ENCODE results near the gene OTX2. TPM values are rescaled to one million over a fixed set of nuclear protein-coding genes. Genes with fewer than 3 reads are reported as not detected.

The OTX2 gene
- polyA plus RNA-seq, 3 donors = not detected

DNA sequence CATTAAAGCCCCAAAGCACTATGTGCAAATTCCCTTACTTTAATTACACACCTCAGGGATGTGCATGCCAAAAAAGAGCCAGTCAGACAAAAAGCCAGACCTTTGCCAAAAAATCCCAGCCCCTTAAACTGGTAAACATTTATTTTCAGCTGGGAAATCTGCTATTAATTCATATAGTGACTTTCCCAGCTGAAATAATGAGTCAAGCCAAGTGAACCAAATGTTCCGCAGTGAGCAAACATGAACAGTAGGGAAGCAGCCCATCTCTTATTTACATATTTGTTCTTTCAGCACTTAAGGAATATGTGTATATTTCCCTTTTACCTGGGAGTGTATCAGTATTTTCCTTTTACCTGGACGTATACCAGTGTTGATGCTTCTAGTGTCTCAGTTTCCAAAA lies 44.0 kb upstream of the OTX2 start:
- TF ChIP-seq, protein P1, sequence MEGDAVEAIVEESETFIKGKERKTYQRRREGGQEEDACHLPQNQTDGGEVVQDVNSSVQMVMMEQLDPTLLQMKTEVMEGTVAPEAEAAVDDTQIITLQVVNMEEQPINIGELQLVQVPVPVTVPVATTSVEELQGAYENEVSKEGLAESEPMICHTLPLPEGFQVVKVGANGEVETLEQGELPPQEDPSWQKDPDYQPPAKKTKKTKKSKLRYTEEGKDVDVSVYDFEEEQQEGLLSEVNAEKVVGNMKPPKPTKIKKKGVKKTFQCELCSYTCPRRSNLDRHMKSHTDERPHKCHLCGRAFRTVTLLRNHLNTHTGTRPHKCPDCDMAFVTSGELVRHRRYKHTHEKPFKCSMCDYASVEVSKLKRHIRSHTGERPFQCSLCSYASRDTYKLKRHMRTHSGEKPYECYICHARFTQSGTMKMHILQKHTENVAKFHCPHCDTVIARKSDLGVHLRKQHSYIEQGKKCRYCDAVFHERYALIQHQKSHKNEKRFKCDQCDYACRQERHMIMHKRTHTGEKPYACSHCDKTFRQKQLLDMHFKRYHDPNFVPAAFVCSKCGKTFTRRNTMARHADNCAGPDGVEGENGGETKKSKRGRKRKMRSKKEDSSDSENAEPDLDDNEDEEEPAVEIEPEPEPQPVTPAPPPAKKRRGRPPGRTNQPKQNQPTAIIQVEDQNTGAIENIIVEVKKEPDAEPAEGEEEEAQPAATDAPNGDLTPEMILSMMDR (IDR thresholded peaks at IDR 0.05) = no peak
- DNase-seq = no peak
- Histone ChIP-seq H3K4me2 (replicated peaks; ENCODE audit: extremely low read depth, low read length, poor library complexity, severe bottlenecking) (no peak overlapping the region), H4K20me1 (ENCODE audit: insufficient read depth, low read length) (no peaks in the 10 kb centered on the region), H3K9me3 (replicated peaks in 1 of 2; ENCODE audit: control insufficient read depth in 1 of 2, insufficient read depth in 1 of 2, low read length in 2 of 2) (no peaks in the 10 kb centered on the region), H3K4me3 (replicated peaks in 1 of 3; ENCODE audit: low read depth in 2 of 3, low read length in 3 of 3) (no peak overlapping the region), H3K4me1 (ENCODE audit: control insufficient read depth in 1 of 2, insufficient read depth in 2 of 2, low read length in 2 of 2) (no peaks in the 10 kb centered on the region), H3K27ac (ENCODE audit: low read depth in 1 of 2, low read length in 2 of 2) (no peak overlapping the region), H3K27me3 (ENCODE audit: control insufficient read depth in 2 of 2, insufficient read depth in 2 of 2, low read length in 2 of 2) (peaks cover 5 to 13% of the 10 kb centered on the region in 2 donors), H3K36me3 (replicated peaks in 1 of 2; ENCODE audit: control insufficient read depth in 1 of 2, insufficient read depth in 2 of 2, low read length in 2 of 2) (no peaks in the 10 kb centered on the region), H2AFZ (ENCODE audit: insufficient read depth, low read depth, low read length, poor library complexity, severe bottlenecking) (no peak overlapping the region), H3K9ac (ENCODE audit: insufficient read depth, low read length, poor library complexity, severe bottlenecking) (no peak overlapping the region), H3K79me2 (ENCODE audit: insufficient read depth, low read length) (no peaks in the 10 kb centered on the region)
- Mint-ChIP-seq H3K4me1 (no peaks in the 10 kb centered on the region), H3K27ac (no peak overlapping the region), H3K36me3 (no peaks in the 10 kb centered on the region), H3K27me3 (ENCODE audit: low read depth in 3 of 3) (peaks cover 14 to 22% (median 15%) of the 10 kb centered on the region in 3 donors), H3K9me3 (peaks cover 0 to 7% (median 2%) of the 10 kb centered on the region in 7 donors), H3K4me3 (no peak overlapping the region)
- intact Hi-C loops (cut with micrococcal nuclease) = no loop called here
- WGBS (ENCODE audit: insufficient coverage) = no CpG with 5 or more reads among the region's 2 CpGs

DNA sequence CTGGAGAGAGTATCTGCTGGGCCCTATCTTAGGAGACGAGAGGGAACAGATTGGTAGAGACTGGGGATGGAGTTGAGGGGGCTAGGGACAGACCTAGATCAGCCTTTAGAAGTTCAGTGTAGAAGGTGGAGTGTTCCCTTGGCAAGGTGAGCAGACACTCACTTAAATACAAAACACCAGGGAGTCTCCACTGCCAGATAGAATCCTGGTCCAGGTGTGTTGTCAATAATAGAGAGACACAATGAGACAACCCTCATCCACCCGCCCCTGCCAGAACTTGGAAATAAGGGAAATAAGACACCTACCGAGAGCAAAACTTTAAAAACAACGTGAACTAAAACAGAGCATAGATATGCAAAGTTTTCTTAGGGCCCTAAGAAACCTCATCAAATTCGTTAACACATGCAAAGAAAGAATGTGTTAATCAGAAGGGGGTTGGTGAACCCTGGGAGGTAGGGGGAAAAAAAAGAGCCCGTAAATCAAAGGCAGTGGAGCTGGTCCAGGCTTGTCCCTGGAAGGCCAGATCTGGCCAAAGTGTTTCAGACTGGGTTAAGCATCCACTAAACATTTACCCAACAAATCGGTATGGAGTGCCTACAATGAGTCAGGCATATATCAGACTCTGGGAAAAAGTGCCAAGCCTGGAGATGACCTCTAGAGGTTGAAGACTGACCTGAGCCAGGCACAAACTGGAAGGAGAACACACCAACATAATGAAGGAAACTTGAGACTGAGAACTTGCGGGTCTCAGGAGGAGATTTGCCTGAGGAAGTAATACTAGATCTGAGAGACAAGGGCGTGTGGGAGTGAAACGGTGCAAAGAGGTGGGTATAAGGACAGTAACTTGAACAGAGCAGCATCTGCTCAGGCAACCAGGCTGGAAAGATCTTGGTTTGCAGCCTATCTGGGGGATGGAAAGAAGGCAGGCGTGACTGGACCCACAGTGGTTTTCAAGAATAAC lies 37.0 kb upstream of the OTX2 start:
- DNase-seq = no peak
- H3K4me3 Mint-ChIP-seq = peak overlapping the region in 1 of 2 donors; percentile 7
- Histone ChIP-seq H3K27me3 (ENCODE audit: control insufficient read depth in 2 of 2, insufficient read depth in 2 of 2, low read length in 2 of 2) (peaks cover 8 to 21% of the 10 kb centered on the region in 2 donors), H3K4me2 (replicated peaks; ENCODE audit: extremely low read depth, low read length, poor library complexity, severe bottlenecking) (no peak overlapping the region), H3K79me2 (ENCODE audit: insufficient read depth, low read length) (no peaks in the 10 kb centered on the region), H2AFZ (ENCODE audit: insufficient read depth, low read depth, low read length, poor library complexity, severe bottlenecking) (no peak overlapping the region), H3K4me3 (replicated peaks in 1 of 3; ENCODE audit: low read depth in 2 of 3, low read length in 3 of 3) (no peak overlapping the region), H3K36me3 (replicated peaks in 1 of 2; ENCODE audit: control insufficient read depth in 1 of 2, insufficient read depth in 2 of 2, low read length in 2 of 2) (no peaks in the 10 kb centered on the region), H3K9ac (ENCODE audit: insufficient read depth, low read length, poor library complexity, severe bottlenecking) (no peak overlapping the region), H3K4me1 (ENCODE audit: control insufficient read depth in 1 of 2, insufficient read depth in 2 of 2, low read length in 2 of 2) (no peaks in the 10 kb centered on the region), H3K27ac (ENCODE audit: low read depth in 1 of 2, low read length in 2 of 2) (no peak overlapping the region), H4K20me1 (ENCODE audit: insufficient read depth, low read length) (no peaks in the 10 kb centered on the region), H3K9me3 (replicated peaks in 1 of 2; ENCODE audit: control insufficient read depth in 1 of 2, insufficient read depth in 1 of 2, low read length in 2 of 2) (no peaks in the 10 kb centered on the region)
- H3K27me3 Mint-ChIP-seq (ENCODE audit: low read depth in 3 of 3) = peaks cover 7 to 25% (median 11%) of the 10 kb centered on the region in 3 donors
- TF ChIP-seq, protein P1 (IDR thresholded peaks at IDR 0.05) = no peak
- H3K9me3 Mint-ChIP-seq = peaks cover 0 to 10% (median 5%) of the 10 kb centered on the region in 7 donors
- H3K4me1 Mint-ChIP-seq = peaks cover 2% of the 10 kb centered on the region
- 4% methylated on average over 3 of the region's 11 CpGs for WGBS (ENCODE audit: insufficient coverage)
- intact Hi-C loops (cut with micrococcal nuclease) = no loop called here
- no peaks in the 10 kb centered on the region for H3K36me3 Mint-ChIP-seq
- H3K27ac Mint-ChIP-seq = no peak overlapping the region

All from CD14-positive monocyte (primary cell).